T1000 (cell line): Measurements from ENCODE around the gene THAP2.
A peak's percentile ranks its signal among the peaks of the same experiment; 100 is the strongest.

Source experiments
- DNase-seq: peaks from one replicate; lab custom pipeline; 2025; ENCODE audit warnings: mixed read lengths; lab: John Stamatoyannopoulos, UW

Gene THAP2

DNA sequence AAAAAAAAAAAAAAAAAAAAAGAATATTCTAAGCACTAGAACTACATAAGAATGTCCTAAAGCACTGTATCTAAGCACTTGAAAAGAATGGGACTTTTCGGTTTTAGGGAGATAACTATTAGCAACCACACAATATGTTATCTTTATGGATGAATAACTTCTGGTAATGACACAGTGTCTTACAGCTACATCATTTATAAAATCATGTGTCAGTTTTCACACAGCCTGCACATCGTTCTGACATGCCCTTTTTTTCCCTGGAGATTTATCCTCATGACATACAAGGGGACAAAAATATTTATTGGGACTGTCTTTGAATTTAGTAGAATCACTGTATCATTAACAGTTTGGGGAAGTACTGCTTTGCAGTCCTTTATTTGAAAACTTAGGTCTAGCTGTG, 39.1 kb downstream of the THAP2 start:
- DNase-seq = no peak

- no peak for DNase-seq
Observed at GRCh38 chr12:71704920-71705319, 40.8 kb downstream of the THAP2 start.

GRCh38 chr12:71708658-71709057, 44.6 kb downstream of the THAP2 start:
- DNase-seq = no peak

DNA sequence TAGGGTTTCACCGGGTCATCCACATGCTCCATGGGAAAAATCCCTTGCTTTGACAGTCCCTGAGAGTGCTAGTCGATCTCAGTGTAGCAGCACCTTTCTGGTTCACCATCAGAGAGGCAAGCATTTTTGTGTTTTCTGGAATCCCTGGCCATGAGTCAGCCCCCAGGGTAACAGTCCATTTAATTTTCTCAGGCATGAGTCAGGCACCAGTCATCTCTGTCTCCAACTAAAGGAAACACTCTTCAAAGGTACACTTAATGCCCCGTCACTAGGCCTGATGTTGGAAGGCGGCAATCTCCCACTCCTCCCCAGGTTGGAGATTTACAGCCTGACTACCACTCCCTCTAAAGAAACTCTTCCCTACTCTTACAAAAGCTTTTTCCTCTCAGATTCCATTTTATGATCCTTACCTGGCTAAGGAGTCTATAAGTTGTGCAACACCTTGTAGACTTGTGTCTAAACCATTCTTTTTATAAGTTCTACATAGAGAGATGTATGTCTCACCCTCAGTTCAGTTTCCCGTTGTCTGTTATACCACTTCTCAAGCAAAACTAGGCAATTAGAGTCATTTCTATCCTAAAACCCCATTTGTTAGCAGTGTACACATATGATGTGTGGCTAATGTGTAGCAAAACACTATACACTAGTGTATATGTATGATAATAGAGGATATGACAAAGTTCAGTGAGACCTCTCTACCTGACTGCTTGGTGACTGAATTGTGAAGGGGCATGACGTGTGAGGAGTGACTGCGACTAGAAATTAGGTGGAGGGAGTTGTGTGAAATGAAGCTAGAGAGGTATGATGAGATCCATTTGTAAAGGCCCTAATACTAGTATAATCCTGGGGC, 46.4 kb downstream of the THAP2 start:
- peak; percentile 49 for DNase-seq

DNA sequence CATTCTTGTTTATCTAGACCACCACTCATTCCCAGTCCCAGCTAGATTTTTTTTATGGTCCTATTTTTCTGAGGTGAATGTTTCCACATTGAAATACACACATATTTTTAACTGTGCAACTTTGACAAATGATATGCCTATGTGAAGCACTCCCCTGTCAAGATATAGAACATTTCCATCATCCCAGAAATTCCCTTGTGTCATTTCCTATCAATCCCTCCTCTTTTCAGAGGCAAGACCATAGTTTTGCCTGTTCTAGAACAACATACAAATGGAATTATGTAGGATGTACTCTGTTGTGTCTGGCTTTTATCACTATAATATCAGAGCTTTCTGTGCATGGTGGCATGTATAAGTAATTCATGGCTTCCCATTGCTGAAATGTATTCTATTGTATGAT, 54.5 kb downstream of the THAP2 start:
- no peak for DNase-seq

- no peak for DNase-seq
Observed at GRCh38 chr12:71719647-71720370, 55.7 kb downstream of the THAP2 start.

DNA sequence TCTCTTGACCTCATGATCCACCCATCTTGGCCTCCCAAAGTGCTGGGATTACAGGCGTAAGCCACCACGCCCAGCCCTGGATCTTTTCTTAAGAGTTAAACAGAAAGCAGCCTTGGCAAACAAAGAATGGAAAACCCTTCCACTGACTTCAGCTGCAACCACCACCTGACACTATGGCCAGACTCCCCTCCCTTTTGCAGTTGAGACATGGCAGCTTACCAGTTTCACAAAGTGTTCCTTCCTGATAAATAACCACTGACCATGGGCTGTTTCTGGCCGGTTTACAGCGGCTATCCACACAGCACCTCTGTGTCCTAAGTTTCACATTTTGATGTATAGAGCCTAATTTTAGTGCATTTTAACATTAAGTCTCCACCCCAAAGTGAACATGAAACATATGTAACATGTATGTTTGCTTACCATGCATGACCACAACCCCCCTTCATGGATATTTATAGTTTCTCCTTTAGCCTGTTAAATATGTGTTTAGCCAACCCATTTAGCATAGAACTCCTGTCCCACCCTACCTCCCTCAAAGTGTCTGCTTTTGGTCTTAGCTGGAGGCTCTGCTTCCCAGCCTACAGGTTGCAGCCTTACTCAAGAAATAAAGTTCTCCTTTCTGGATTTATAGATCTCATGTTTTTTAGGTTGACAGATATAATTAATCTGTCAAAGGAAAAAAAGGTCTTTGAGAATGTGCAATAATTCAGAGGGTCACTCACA, 57.8 kb downstream of the THAP2 start:
- DNase-seq = no peak

- DNase-seq = no peak
Observed at GRCh38 chr12:71725011-71725410, 60.9 kb downstream of the THAP2 start.

GRCh38 chr12:71726548-71726947, 62.4 kb downstream of the THAP2 start:
- no peak for DNase-seq

- DNase-seq = no peak
Observed at GRCh38 chr12:71727958-71728357, 63.9 kb downstream of the THAP2 start.
